GM19455 (cell line): ENCODE data around the gene ABCG4.
"Not testable (repeated sequence)": the region's sequence is repeated elsewhere in the genome, so short reads cannot be mapped to it uniquely, and the experiment has no call there.

Experiments used
- ATAC-seq: cut with Tn5 transposase; IDR thresholded peaks from one replicate; pipeline ENCODE4 v1.9.1; 2021; ENCODE audit not compliant: unreplicated experiment

The ABCG4 gene

DNA sequence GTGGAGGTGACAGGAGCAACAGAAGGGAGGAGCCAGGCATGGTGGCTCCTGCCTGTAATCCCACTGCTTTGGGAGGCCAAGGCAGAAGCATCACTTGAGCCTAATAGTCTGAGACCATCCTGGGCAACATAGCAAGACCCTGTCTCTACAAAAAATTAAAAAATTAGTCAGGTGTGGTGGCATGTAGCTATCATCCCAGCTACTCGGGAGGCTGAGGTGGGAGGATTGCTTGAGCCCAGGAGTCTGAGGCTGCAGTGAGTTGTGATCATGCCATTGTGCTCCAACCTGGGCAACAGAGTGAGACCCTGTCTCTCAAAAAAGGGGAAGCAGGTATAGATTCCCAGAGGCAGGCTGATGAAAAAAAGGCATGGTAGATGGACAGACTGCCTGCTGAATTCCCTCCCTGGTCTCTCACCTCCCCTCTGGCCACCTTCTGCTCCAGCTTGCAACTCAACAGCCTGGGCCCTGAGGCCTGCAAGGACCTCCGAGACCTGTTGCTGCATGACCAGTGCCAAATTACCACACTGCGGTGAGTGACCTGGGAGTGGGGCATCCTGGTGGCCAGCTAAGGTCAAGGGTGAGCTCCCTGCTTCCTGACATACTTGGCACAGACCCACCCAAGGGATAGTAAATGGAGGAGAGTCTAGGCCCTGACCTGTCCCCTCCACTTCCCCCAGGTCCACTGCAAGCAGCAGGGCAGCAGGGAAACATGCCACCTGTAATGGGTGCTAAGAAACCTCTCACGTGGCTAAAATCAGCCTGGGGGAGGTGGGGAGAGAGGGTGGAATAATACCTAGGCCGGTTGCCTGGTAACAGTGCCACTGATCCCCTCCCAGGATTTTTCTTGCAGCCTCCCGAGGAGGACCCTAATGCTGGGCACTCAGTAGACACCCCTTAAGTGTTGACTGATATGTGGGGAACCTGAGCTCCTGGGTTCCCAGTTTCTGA, 32.2 kb downstream of the ABCG4 start:
- ATAC-seq = no peak

DNA sequence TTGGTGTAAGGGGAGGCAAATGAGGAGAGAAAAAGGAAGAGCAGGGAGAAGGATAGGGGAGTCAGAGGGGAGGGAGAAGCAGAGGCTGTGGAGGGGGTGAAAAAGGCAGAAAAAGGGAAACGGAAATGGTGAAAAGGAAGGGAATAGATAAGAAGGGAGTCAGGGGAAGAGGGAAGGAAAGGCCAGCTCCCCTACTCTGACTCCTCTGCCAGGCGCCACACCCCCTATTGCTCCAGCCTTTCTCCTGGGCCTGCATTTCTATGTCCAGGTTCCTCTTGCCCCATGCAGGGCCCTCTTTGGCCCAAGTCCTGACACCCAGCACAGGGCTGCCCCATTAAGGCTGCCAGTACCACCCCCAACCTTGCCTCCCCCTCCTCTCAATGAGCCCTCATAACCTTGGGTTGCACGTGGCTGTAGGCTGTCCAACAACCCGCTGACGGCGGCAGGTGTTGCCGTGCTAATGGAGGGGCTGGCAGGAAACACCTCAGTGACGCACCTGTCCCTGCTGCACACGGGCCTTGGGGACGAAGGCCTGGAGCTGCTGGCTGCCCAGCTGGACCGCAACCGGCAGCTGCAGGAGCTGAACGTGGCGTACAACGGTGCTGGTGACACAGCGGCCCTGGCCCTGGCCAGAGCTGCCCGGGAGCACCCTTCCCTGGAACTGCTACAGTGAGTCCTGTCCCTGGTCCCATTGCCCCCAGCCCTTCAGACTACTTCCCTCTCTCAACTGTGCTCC, 33.0 kb downstream of the ABCG4 start:
- ATAC-seq = no peak

DNA sequence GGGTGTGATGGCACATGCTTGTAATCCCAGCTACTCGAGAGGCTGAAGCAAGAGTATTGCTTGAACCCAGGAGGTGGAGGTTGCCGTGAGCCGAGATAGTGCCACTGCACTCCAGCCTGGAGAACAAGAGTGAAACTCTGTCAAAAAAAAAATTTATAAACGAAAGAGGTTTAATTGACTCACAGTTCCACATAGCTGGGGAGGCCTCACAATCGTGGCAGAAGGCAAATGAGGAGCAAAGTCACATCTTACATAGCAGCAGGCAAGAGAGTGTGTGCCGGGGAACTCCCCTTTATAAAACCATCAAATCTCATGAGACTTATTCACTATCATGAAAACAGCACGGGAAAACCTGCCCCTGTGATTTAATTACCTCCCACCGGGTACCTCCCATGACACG, 35.5 kb downstream of the ABCG4 start:
- ATAC-seq = not testable (repeated sequence)

DNA sequence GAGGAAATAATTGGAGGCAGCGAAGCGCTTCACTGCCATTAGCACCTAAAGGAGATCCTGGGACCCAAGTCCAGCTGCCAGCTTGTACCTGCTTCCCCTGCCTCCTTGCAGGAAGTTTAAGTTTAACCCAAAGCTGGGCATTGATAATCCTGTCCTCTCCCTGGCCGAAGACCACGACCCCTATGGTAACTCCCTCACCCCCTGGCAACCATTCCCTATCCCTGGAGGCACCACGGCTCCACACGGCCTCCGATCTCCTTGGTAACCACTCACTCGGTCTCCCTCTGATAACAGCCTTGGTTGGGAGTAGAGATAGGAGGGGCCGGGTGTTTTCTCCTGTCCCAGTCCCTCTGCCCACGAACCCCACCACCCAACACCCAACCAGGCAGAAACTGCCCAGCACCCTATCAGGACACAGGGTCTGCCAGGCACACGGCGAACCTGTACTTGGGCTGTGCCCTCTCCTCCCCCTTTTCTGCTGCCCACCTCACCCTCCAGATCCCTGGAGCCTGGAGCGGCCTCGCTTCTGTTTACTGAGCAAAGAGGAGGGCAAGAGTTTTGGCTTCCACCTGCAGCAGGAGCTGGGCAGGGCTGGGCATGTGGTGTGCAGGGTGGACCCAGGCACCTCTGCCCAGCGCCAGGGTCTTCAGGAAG, 37.3 kb downstream of the ABCG4 start:
- no peak for ATAC-seq

DNA sequence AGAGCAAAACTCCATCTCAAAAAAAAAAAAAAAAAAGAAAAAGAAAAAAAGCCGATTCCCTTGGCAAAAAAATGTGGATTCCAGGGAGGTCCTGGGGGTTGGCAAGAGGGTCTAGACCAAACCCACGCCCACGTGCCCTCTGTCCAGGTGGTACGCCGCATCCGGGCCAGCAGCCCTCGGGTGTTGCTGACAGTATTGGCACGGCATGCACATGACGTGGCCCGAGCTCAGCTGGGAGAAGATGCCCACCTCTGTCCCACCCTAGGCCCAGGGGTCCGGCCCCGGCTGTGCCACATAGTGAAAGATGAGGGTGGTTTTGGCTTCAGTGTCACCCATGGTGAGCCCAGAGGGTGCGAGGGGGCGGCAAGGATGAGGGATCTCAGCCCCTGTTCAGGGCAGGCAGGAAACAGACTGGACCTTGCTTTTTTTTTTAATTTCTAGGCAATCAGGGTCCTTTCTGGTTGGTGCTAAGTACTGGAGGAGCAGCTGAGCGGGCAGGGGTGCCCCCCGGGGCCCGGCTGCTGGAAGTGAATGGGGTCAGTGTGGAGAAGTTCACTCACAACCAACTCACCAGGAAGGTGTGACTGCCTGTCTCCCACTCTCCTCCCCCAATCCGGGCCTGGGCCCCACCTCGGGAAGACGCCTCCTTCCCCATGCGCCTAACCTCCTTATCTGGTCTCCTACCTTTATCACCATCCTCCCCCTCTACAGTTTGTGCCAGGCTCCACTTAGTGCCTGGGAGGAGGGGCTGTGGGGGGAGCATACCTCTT, 38.5 kb downstream of the ABCG4 start:
- ATAC-seq = no peak

DNA sequence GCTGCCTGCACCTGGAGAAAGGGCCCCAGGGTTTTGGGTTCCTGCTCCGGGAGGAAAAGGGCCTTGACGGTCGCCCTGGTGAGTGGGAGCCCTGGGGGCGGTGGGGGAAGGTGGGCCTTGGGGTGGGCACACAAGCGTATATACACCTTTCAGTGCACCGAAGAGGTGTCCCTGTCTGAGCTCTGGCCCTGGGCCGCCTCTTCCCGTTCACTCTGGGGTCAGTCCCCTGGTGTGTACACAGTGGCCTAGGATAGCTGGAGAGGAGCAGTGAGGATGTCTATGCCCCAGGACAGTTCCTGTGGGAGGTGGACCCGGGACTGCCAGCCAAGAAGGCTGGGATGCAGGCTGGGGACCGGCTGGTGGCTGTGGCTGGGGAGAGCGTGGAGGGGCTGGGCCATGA, 39.2 kb downstream of the ABCG4 start:
- no peak for ATAC-seq

DNA sequence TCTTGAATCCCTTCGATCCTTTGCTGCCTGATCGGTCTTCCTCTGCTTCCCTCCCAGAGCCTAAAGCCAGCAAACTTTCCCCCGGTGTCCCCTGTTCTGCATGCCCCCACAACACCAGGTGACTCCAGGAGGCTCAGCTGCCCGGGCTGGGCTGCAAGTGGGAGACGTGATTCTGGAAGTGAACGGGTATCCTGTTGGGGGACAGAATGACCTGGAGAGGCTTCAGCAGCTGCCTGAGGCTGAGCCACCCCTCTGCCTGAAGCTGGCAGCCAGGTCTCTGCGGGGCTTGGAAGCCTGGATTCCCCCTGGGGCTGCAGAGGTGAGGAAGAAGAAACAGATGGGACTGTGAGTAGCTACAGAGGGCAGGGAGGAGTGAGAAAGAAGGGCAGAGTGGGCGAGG, 40.0 kb downstream of the ABCG4 start:
- no peak for ATAC-seq

DNA sequence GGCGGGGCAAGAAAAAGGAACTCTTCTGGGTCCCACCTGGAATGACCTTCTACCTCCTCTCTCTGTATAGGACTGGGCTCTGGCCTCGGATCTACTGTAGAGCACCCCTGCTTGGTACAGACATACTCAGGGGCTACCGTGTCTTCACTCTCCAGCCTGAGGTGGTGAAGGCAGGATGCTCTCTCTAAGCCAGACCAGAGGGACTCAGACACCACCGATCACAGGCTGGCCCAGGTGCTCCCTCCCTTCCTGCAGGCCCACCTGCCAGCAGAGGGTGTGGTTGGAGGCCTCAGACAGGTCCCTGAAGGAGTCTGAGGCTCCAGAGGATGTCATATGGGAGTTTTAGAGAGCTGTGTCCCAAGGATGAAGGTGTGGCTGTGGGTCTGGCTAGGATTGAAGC, 40.5 kb downstream of the ABCG4 start:
- no peak for ATAC-seq

DNA sequence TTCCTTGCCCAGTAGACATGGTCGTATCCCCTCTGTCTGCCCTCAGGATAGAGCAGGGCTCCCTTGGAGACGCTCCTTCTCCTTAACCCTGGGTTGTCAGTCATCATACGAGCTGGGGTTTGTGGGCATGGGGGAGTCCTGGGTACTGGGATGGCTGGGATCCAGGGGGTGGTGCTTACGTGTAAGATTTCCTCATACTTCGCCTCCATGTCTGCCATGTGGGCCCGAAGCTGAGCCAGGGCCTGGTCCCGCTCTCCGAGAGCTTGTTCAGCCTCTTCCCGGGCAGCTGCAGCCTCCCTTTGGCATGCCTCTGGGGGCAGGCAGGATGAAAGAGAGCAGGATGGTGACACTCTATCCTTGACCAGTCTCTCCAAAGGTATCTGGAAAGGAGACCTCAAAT, 41.7 kb downstream of the ABCG4 start:
- no peak for ATAC-seq

DNA sequence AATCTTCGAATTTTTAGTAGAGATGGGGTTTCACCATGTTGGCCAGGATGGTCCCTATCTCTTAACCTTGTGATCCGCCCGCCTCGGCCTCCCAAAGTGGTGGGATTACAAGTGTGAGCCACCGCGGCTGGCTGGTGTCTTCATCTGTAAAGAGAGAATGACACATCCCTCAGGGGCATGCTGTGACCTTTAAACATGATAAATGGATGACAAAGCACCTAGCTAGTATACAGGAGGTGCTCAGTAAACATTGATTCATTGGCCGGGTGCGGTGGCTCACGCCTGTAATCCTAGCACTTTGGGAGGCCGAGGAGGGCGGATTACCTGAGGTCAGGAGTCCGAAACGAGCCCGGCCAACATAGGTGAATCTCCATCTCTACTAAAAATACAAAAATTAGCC, 42.4 kb downstream of the ABCG4 start:
- not testable (repeated sequence) for ATAC-seq

DNA sequence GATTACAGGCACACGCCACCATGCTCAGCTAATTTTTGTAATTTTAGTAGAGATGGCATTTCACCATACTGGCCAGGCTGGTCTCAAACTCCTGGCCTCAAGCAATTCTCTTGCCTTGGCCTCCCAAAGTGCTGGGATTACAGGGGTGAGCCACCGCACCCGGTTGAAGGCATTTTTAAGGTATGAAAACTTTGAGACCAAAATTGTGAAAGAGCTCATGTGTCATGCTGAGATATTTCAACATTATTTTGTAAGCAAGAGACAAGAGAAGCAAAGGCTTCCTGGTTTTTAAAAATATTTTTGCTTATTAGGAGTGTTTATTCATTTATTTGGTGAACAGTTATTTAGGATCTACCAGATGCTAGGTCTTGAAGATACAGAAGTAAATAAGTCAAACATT, 43.3 kb downstream of the ABCG4 start:
- no peak for ATAC-seq

DNA sequence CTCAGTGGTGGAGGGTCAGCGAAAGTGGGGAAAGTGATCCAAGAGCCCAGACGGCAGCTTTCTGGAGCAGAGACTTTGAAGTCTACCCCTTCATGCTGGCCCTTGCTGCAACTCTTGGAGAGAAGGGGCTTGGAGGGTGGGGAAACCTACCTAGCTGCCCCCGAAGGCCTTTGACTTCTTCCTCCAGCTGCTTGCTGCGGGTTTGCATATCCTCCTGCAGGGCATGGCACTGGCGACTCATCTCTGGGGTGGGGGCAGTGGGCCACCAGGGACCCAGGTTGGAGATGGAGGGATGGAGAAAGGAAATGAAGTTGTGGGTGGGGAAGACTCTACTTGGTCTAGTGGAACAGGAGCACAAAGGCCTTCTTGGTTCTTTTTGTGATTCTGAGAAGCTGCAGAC, 44.1 kb downstream of the ABCG4 start:
- ATAC-seq = no peak

DNA sequence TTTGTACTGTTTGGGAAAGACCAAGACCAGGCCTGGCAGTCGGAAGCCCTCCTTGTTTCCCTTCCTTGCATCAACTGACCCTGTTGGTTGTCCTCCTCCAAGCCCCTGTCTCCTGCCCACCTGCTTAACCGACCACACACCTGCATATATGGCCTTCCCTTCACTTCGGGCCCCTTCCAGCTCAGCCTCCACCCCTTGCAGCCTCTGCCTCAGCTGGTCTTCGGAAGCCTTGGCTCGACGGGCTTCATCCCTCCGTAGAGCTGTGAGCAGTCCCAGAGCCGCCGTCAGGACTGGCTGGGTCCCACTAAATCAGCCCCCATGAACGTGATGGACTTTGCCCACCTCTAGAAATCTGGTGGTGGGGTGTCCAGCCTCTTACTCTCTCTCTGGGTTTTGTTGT, 44.8 kb downstream of the ABCG4 start:
- ATAC-seq = no peak

DNA sequence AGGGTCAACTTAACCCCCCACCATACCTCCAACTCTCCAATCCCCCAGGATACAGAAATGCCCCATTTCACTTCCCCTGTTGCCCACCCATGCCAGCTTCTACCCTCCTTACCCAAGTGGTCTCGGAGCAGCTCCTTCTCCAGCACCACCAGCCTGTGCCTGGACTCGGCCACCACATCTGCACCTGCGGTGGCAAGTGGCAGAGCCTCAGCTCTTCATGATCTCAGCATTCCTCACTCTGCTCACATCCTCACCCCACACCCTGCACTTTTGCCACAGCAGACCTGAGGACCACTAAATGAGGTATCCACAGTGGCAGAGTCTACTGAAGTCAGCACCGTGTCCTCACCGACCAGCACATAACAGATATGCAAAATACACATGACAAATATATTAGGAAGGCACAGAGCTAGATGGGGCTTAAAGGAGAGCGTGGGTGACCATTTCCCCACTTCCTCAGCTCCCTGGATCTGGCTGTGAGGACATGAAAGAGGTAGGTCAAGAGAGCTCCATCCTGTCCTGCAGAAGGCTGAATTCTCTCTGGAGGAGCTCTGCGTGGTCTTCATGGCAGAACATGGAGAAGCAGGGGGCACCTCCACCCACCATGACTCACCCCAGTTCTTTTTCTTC, 46.1 kb downstream of the ABCG4 start:
- ATAC-seq = no peak

DNA sequence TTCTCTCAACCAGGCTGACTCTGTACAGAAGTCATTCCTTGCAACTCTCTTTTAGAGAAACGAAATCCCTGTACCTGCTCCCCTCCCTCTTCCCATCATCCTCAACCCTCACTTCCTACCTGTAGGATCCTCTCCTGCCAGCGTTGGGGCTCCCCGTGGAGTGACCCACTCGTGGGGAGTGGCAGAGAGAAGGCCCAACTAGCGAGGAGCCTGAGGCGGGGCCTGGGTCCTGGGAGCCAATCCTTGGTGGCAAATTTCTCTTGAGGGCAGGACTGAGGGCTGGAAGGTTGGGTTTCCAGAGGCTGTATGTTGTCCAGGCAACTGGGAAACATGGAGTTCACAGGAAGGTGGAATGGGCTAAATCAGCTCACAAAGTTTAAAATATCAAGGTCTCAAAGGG, 46.8 kb downstream of the ABCG4 start:
- no peak for ATAC-seq

DNA sequence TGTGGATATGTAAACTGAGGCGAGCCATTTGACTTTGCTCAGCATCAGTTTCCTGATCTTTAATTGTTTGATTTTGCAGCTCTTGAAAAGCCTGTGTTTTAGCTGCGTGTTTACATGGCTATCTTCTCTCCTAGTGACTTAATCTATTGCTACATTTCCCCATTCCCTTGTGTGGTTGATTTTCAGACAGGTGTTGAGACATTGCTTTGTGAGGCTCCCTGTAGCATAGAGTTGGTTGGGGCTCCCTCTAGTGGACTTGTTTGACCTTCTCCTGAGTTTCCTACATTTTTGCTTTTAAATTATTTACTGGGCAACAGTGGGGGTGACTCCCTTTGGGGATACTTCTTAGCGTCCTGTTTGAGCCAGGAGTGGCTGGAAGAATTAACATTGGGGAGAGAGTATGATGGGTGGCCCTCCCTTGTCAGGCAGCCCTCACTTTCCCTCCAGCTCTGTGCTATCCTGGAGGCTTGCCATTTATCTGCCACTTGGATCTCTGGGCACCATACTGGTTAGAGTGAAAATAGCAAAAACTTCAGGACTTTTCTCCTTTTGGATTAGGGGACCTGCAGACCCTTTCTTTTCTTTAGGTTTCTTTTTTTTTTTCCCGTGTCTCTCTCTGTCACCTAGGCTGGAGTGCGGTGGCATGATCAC, 48.1 kb downstream of the ABCG4 start:
- ATAC-seq = no peak

DNA sequence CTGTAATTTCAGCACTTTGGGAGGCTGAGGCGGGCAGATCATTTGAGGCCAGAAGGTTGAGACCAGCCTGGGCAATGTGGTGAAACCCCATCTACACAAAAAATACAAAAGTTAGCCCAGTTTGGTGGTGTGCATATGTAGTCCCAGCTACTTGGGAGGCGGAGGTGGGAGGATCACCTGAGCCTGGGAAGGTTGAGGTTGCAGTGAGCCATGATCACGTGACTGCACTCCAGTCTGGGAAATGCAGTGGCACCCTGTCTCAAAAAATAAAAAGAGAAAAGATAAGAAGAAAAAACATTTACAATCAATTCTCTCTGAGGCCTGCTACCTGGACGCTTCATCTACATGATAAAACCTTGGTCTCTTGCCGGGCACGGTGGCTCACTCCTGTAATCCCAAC, 50.1 kb downstream of the ABCG4 start:
- no peak for ATAC-seq

DNA sequence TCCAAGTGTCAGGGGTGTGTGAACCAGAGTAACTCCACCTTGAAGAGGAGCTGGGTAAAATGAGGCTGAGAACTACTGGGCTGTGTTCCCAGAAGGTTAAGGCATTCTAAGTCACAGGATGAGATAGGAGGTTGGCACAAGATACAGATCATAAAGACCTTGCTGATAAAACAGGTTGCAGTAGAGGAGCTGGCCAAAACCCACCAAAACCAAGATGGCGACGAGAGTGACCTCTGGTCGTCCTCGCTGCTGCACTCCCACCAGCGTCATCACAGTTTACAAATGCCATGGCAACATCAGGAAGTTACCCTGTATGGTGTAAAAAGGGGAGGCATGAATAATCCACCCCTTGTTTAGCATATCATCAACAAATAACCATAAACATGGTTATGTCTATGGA, 52.4 kb downstream of the ABCG4 start:
- not testable (repeated sequence) for ATAC-seq

DNA sequence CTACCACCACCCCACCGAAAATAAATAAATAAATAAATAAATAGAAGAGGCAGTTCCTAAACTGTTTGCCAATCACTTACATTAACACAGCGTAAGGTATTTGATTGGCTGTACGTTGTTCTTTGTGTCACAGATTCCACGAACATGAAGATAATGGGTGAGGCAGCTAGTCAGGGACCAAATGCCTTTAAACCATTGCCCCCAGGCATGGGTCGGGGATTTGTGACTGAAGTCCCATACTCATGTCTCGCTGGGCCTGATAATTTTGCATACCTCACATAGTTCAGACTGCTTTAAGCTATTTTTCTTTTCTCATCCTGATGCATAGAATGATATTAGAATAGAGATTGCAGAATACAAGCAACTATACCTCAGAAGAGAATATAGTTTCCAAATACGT, 53.7 kb downstream of the ABCG4 start:
- no peak for ATAC-seq

DNA sequence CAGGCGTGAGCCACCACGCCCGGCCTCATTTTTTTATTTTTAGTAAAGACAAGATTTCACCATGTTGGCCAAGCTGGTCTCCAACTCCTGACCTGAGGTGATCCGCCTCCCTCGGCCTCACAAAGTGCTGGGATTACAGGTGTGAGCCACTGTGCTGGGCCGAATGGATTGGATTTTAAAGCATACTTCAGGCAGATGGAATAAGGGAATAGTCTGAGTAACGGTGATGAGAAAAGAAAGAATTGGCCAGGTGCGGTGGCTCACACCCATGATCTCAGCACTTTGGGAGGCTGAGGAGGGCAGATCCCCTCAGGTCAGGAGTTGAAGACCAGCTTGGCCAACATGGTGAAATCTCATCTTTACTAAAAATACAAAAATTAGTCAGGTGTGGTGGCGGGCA, 55.2 kb downstream of the ABCG4 start:
- no peak for ATAC-seq
